Endothelial cell (in vitro differentiated cells): ENCODE data around the gene KAZN. TPM values are rescaled to one million over a fixed set of nuclear protein-coding genes. Genes with fewer than 3 reads are reported as not detected.

ENCODE experiments used
- DNase-seq: peaks from one replicate; pipeline ENCODE4 v3.0.0; 2021; ENCODE audit warnings: low spot score
- H3K27ac Mint-ChIP-seq: one replicate; pipeline ENCODE4 v1.8.0; 2021; ENCODE audit warnings: mixed read lengths, inconsistent platforms; ENCODE audit not compliant: unreplicated experiment
- H3K27me3 Mint-ChIP-seq: one replicate; pipeline ENCODE4 v1.8.0; 2021; ENCODE audit warnings: mild to moderate bottlenecking, moderate library complexity, mixed read lengths, inconsistent platforms; ENCODE audit not compliant: unreplicated experiment
- H3K36me3 Mint-ChIP-seq: one replicate; pipeline ENCODE4 v1.8.0; 2021; ENCODE audit warnings: mild to moderate bottlenecking, low read depth, mixed read lengths, inconsistent platforms; ENCODE audit not compliant: unreplicated experiment
- H3K4me1 Mint-ChIP-seq: one replicate; pipeline ENCODE4 v1.8.0; 2021; ENCODE audit warnings: mild to moderate bottlenecking, mixed read lengths, inconsistent platforms; ENCODE audit not compliant: unreplicated experiment
- H3K4me3 Mint-ChIP-seq: one replicate; pipeline ENCODE4 v1.8.0; 2021; ENCODE audit warnings: mild to moderate bottlenecking, mixed read lengths, inconsistent platforms; ENCODE audit not compliant: unreplicated experiment
- H3K9me3 Mint-ChIP-seq: one replicate; pipeline ENCODE4 v1.8.0; 2021; ENCODE audit warnings: mixed read lengths, inconsistent platforms; ENCODE audit not compliant: unreplicated experiment
- CTCF ChIP-seq: fragments of 200-600 bp; sonication (generic); IDR thresholded peaks from one replicate; pipeline ENCODE4 v1.5.0; 2021; ENCODE audit warnings: antibody characterized with exemption; ENCODE audit not compliant: unreplicated experiment
- total RNA-seq: library from RNA; stranded (reverse); fragmentation: NEBNext Ultra II Directional; extraction: Animal tissue kit (Norgen Biotek cat#: 25700); gene quantifications from one replicate; pipeline ENCODE4 v1.2.1, GENCODE V29; 2021; ENCODE audit not compliant: unreplicated experiment

KAZN gene
- total RNA-seq, 1 donor from 2014 or later = 10.1 TPM

DNA sequence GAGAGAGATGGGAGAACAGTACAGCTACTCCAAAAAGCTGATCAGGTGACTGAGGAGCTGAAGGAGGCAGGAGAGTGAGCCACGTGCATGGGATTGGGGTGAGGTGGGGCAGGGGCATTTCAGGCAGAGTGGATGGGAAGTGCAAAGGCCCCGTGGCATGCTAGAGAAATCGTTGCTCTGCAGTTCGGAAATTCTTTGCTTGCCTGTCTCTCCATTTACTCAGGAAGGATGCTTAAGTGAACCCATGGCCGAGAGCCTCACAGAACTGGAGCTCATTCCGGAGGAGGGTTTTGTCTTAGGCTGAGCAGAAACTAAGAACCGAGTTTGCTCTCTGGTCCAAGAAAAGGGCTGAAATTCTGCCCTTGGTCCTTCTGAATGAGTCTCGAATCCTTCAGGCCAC is 415.3 kb downstream of the KAZN start:
- Mint-ChIP-seq H3K4me1 (peaks cover 14% of the 10 kb centered on the region), H3K27me3 (peaks cover 4% of the 10 kb centered on the region), H3K9me3 (no peaks in the 10 kb centered on the region), H3K4me3 (no peak overlapping the region), H3K36me3 (no peaks in the 10 kb centered on the region), H3K27ac (no peak overlapping the region)
- no peak for DNase-seq
- TF ChIP-seq CTCF = no peak

GRCh38 chr1:15014516-15014915 is 416.0 kb downstream of the KAZN start:
- H3K4me3 Mint-ChIP-seq = no peak overlapping the region
- no peak overlapping the region for H3K27ac Mint-ChIP-seq
- H3K27me3 Mint-ChIP-seq = peaks cover 4% of the 10 kb centered on the region
- no peak for DNase-seq
- H3K9me3 Mint-ChIP-seq = no peaks in the 10 kb centered on the region
- peaks cover 6% of the 10 kb centered on the region for H3K4me1 Mint-ChIP-seq
- no peak for TF ChIP-seq CTCF
- H3K36me3 Mint-ChIP-seq = no peaks in the 10 kb centered on the region

GRCh38 chr1:15016001-15016400 is 417.5 kb downstream of the KAZN start:
- H3K27ac Mint-ChIP-seq = no peak overlapping the region
- no peaks in the 10 kb centered on the region for H3K9me3 Mint-ChIP-seq
- no peak for TF ChIP-seq CTCF
- no peak overlapping the region for H3K4me3 Mint-ChIP-seq
- no peak for DNase-seq
- H3K27me3 Mint-ChIP-seq = peaks cover 4% of the 10 kb centered on the region
- no peaks in the 10 kb centered on the region for H3K36me3 Mint-ChIP-seq
- peaks cover 14% of the 10 kb centered on the region for H3K4me1 Mint-ChIP-seq

GRCh38 chr1:15016526-15016925 is 418.0 kb downstream of the KAZN start:
- Mint-ChIP-seq H3K4me3 (no peak overlapping the region), H3K9me3 (no peaks in the 10 kb centered on the region), H3K36me3 (no peaks in the 10 kb centered on the region), H3K27ac (no peak overlapping the region), H3K4me1 (peaks cover 19% of the 10 kb centered on the region), H3K27me3 (peaks cover 4% of the 10 kb centered on the region)
- no peak for DNase-seq
- TF ChIP-seq CTCF = no peak

DNA sequence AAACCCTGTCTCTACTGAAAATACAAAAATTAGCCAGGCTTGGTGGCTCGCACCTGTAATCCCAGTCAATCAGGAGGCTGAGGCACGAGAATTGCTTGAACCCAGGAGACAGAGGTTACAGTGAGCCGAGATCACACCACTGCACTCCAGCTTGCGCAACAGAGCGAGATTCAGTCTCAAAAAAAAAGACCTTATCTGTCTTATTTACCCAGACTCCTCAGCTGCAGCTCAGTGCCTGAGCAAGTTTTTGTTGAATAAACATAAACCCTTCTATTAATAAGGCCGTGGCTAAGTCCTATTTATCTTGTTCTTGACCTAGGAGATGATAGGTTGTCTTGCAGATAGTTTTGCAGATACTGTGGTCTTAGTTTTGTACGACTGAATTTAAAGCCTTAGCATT is 418.6 kb downstream of the KAZN start:
- Mint-ChIP-seq H3K9me3 (no peaks in the 10 kb centered on the region), H3K4me1 (peaks cover 23% of the 10 kb centered on the region), H3K27me3 (peaks cover 4% of the 10 kb centered on the region), H3K4me3 (no peak overlapping the region), H3K36me3 (no peaks in the 10 kb centered on the region), H3K27ac (no peak overlapping the region)
- no peak for TF ChIP-seq CTCF
- DNase-seq = no peak
